Measurements from ENCODE around the gene NAA11.

DNA sequence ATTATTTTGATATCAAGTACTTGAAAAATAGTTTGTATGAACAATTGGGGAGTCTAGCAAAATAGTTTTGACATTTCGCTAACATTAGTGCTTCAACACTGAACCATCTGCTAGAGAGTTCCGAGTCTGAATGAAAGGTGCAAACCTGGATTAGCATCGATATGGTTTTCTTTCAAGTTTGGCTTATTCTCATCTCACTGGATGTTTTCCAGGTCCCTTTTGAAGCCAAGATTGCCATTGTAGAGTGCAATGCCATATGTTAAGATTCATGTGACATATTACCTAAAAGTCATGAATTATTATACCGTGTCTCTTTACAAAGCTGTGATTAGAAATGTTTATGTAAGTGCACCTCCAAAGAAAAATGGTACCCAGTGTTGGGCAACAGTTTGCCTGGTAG is 36.8 kb upstream of the NAA11 start:
- TF ChIP-seq, protein P1, sequence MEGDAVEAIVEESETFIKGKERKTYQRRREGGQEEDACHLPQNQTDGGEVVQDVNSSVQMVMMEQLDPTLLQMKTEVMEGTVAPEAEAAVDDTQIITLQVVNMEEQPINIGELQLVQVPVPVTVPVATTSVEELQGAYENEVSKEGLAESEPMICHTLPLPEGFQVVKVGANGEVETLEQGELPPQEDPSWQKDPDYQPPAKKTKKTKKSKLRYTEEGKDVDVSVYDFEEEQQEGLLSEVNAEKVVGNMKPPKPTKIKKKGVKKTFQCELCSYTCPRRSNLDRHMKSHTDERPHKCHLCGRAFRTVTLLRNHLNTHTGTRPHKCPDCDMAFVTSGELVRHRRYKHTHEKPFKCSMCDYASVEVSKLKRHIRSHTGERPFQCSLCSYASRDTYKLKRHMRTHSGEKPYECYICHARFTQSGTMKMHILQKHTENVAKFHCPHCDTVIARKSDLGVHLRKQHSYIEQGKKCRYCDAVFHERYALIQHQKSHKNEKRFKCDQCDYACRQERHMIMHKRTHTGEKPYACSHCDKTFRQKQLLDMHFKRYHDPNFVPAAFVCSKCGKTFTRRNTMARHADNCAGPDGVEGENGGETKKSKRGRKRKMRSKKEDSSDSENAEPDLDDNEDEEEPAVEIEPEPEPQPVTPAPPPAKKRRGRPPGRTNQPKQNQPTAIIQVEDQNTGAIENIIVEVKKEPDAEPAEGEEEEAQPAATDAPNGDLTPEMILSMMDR (conservative IDR thresholded peaks at IDR 0.05 in 1 of 2, IDR thresholded peaks at IDR 0.05 in 1 of 2; ENCODE audit: low read depth in 1 of 2, low read length in 2 of 2), result no peak
- TF ChIP-seq EZH2 (IDR thresholded peaks at IDR 0.05; ENCODE audit: low read length, missing control alignments), result no peak
